ENCODE data around the gene DIS3L2.

- TF ChIP-seq CTCF (IDR thresholded peaks at IDR 0.05), result no peak
- TF ChIP-seq EP300 (IDR thresholded peaks at IDR 0.05), result no peak
- TF ChIP-seq POLR2A (IDR thresholded peaks at IDR 0.05), result no peak
Measured at GRCh38 chr2:232287316-232287715, 325.8 kb downstream of the DIS3L2 start.
